Measurements from ENCODE around the gene CSF2RB. TPM values are rescaled to one million over a fixed set of nuclear protein-coding genes. Genes with fewer than 3 reads are reported as not detected.

CSF2RB gene
- total and polyA plus RNA-seq, 2 experiments from 2014 or later, result 0.60 TPM; not detected in 1

- Histone ChIP-seq H3K27me3 (no peaks in the 10 kb centered on the region), H3K9me3 (ENCODE audit: low read depth) (no peaks in the 10 kb centered on the region), H3K36me3 (no peaks in the 10 kb centered on the region), H3K4me1 (ENCODE audit: low read depth) (no peaks in the 10 kb centered on the region), H3K27ac (no peak overlapping the region), H3K4me3 (no peak overlapping the region)
- TF ChIP-seq, protein P1, sequence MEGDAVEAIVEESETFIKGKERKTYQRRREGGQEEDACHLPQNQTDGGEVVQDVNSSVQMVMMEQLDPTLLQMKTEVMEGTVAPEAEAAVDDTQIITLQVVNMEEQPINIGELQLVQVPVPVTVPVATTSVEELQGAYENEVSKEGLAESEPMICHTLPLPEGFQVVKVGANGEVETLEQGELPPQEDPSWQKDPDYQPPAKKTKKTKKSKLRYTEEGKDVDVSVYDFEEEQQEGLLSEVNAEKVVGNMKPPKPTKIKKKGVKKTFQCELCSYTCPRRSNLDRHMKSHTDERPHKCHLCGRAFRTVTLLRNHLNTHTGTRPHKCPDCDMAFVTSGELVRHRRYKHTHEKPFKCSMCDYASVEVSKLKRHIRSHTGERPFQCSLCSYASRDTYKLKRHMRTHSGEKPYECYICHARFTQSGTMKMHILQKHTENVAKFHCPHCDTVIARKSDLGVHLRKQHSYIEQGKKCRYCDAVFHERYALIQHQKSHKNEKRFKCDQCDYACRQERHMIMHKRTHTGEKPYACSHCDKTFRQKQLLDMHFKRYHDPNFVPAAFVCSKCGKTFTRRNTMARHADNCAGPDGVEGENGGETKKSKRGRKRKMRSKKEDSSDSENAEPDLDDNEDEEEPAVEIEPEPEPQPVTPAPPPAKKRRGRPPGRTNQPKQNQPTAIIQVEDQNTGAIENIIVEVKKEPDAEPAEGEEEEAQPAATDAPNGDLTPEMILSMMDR (IDR thresholded peaks at IDR 0.05; ENCODE audit: low read depth, low read length), result no peak
- DNase-seq (ENCODE audit: low read depth in 1 of 2, low spot score in 1 of 2), result no peak
These were observed 38.3 kb downstream of the CSF2RB start for GRCh38 chr22:36951746-36952145.

- no peak overlapping the region for H3K27ac ChIP-seq
- TF ChIP-seq, protein P1 (IDR thresholded peaks at IDR 0.05; ENCODE audit: low read depth, low read length), result no peak
- H3K9me3 ChIP-seq (ENCODE audit: low read depth), result no peaks in the 10 kb centered on the region
- no peaks in the 10 kb centered on the region for H3K4me1 ChIP-seq (ENCODE audit: low read depth)
- no peaks in the 10 kb centered on the region for H3K36me3 ChIP-seq
- no peaks in the 10 kb centered on the region for H3K27me3 ChIP-seq
- DNase-seq (ENCODE audit: low read depth in 1 of 2, low spot score in 1 of 2), result peak in 1 of 2 donors; percentile 19
- H3K4me3 ChIP-seq, result no peak overlapping the region
These were observed 40.0 kb downstream of the CSF2RB start for GRCh38 chr22:36953239-36954080.

GRCh38 chr22:36954251-36955014 is 41.0 kb downstream of the CSF2RB start:
- no peak overlapping the region for H3K27ac ChIP-seq
- DNase-seq (ENCODE audit: low read depth in 1 of 2, low spot score in 1 of 2), result peak in 1 of 2 donors; percentile 14
- H3K36me3 ChIP-seq, result no peaks in the 10 kb centered on the region
- H3K4me1 ChIP-seq (ENCODE audit: low read depth), result no peaks in the 10 kb centered on the region
- TF ChIP-seq, protein P1 (IDR thresholded peaks at IDR 0.05; ENCODE audit: low read depth, low read length), result no peak
- H3K4me3 ChIP-seq, result no peak overlapping the region
- no peaks in the 10 kb centered on the region for H3K9me3 ChIP-seq (ENCODE audit: low read depth)
- no peaks in the 10 kb centered on the region for H3K27me3 ChIP-seq

- Histone ChIP-seq H3K4me3 (no peak overlapping the region), H3K27me3 (no peaks in the 10 kb centered on the region), H3K36me3 (no peaks in the 10 kb centered on the region), H3K9me3 (ENCODE audit: low read depth) (no peaks in the 10 kb centered on the region), H3K27ac (no peak overlapping the region), H3K4me1 (ENCODE audit: low read depth) (no peaks in the 10 kb centered on the region)
- TF ChIP-seq, protein P1 (IDR thresholded peaks at IDR 0.05; ENCODE audit: low read depth, low read length), result no peak
- DNase-seq (ENCODE audit: low read depth in 1 of 2, low spot score in 1 of 2), result no peak
These were observed 42.3 kb downstream of the CSF2RB start for GRCh38 chr22:36955691-36956090.

- DNase-seq (ENCODE audit: low read depth in 1 of 2, low spot score in 1 of 2), result no peak
- TF ChIP-seq, protein P1 (IDR thresholded peaks at IDR 0.05; ENCODE audit: low read depth, low read length), result no peak
- no peaks in the 10 kb centered on the region for H3K27me3 ChIP-seq
- no peaks in the 10 kb centered on the region for H3K36me3 ChIP-seq
- H3K4me3 ChIP-seq, result no peak overlapping the region
- no peaks in the 10 kb centered on the region for H3K4me1 ChIP-seq (ENCODE audit: low read depth)
- H3K27ac ChIP-seq, result no peak overlapping the region
- H3K9me3 ChIP-seq (ENCODE audit: low read depth), result no peaks in the 10 kb centered on the region
These were observed 44.9 kb downstream of the CSF2RB start for GRCh38 chr22:36958366-36958765.

Measured in cardiac muscle cell (in vitro differentiated cells and primary cell).